ENCODE measurements around the gene CEP89. TPM values are rescaled to one million over a fixed set of nuclear protein-coding genes. Genes with fewer than 3 reads are reported as not detected.

Gene CEP89
- total and polyA plus RNA-seq, 8 donors = 5.7 to 11.0 (median 6.9) TPM

- H3K36me3 ChIP-seq = no peaks in the 10 kb centered on the region
- H3K4me3 ChIP-seq = no peak overlapping the region
- WGBS, 2 donors = 94 to 98% methylated on average over 2 of the region's 2 CpGs
- peak; percentile 26 for FAIRE-seq
- ATAC-seq = no peak
- TF ChIP-seq CTCF (IDR thresholded peaks at IDR 0.05) = no peak
- H3K9me3 ChIP-seq = no peaks in the 10 kb centered on the region
- intact Hi-C loops (cut with DNase I) = no loop called here
- no peaks in the 10 kb centered on the region for H3K27me3 ChIP-seq
- H3K4me1 ChIP-seq = no peaks in the 10 kb centered on the region
- H3K27ac ChIP-seq = no peak overlapping the region
- DNase-seq = no peak
Measured at GRCh38 chr19:32891609-32892008, 80.1 kb downstream of the CEP89 start.

DNA sequence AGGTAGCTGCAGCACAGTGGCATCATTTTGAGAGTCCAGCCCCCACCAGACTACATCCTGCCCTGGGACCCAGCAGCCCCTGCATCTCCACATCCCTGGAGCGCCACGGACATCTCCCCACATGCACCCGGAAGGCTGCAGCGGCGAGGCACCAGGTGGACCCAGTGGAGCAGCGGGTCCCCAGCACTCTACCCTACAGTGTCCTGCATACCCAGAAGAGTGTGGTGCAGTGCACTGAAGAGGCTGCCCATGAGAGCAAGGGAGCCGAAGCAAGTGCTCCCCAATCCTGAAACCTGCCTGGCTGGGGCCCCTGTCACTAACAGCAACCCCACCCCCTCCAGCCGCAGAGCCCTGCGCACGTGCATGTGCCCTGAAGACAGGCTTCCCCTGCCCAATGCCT is 80.9 kb downstream of the CEP89 start:
- FAIRE-seq (no peak), ATAC-seq (no peak)

DNA sequence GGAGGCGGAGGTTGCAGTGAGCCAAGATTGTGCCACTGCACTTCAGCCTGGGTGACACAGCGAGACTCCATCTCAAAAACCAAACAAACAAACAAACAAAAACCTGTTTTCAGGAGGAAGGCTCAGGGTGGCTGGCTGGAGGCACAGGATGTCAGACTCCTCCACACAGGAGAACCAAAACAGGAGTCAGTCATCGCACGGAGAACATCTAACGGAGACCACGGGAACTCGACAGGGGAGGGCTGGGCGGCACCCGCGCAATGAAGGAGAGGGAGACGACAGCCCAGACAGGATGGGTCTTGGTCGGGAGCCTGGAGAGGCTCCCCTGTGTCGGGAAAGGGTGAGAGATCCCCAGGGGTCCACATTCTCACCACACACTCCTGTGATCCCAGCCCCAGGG is 81.4 kb downstream of the CEP89 start:
- ATAC-seq = no peak
- no peak overlapping the region for H3K4me3 ChIP-seq
- no peaks in the 10 kb centered on the region for H3K36me3 ChIP-seq
- no peaks in the 10 kb centered on the region for H3K27me3 ChIP-seq
- WGBS, 2 donors = 97% methylated on average over 13 of the region's 13 CpGs
- no peak for FAIRE-seq
- no peak for DNase-seq
- H3K27ac ChIP-seq = no peak overlapping the region
- no peaks in the 10 kb centered on the region for H3K4me1 ChIP-seq
- intact Hi-C loops (cut with DNase I) = no loop called here
- no peaks in the 10 kb centered on the region for H3K9me3 ChIP-seq
- no peak for TF ChIP-seq CTCF (IDR thresholded peaks at IDR 0.05)

More for the DNA sequence above, 80.9 kb downstream of the CEP89 start:
- no peak overlapping the region for H3K4me3 ChIP-seq
- no peaks in the 10 kb centered on the region for H3K4me1 ChIP-seq
- TF ChIP-seq CTCF (IDR thresholded peaks at IDR 0.05) = no peak
- WGBS, 2 donors = 98 to 100% methylated on average over 10 of the region's 10 CpGs
- DNase-seq = no peak
- no peaks in the 10 kb centered on the region for H3K9me3 ChIP-seq
- intact Hi-C loops (cut with DNase I) = no loop called here
- no peaks in the 10 kb centered on the region for H3K36me3 ChIP-seq
- no peaks in the 10 kb centered on the region for H3K27me3 ChIP-seq
- H3K27ac ChIP-seq = no peak overlapping the region

- ATAC-seq (no peak), FAIRE-seq (no peak), DNase-seq (no peak)
- no peaks in the 10 kb centered on the region for H3K36me3 ChIP-seq
- H3K27ac ChIP-seq = no peak overlapping the region
- no peaks in the 10 kb centered on the region for H3K9me3 ChIP-seq
- TF ChIP-seq CTCF (IDR thresholded peaks at IDR 0.05) = no peak
- no peaks in the 10 kb centered on the region for H3K27me3 ChIP-seq
- 93 to 97% methylated on average over 11 of the region's 11 CpGs for WGBS, 2 donors
- intact Hi-C loops (cut with DNase I) = no loop called here
- no peak overlapping the region for H3K4me3 ChIP-seq
- no peaks in the 10 kb centered on the region for H3K4me1 ChIP-seq
Measured at GRCh38 chr19:32889137-32889934, 82.4 kb downstream of the CEP89 start.

DNA sequence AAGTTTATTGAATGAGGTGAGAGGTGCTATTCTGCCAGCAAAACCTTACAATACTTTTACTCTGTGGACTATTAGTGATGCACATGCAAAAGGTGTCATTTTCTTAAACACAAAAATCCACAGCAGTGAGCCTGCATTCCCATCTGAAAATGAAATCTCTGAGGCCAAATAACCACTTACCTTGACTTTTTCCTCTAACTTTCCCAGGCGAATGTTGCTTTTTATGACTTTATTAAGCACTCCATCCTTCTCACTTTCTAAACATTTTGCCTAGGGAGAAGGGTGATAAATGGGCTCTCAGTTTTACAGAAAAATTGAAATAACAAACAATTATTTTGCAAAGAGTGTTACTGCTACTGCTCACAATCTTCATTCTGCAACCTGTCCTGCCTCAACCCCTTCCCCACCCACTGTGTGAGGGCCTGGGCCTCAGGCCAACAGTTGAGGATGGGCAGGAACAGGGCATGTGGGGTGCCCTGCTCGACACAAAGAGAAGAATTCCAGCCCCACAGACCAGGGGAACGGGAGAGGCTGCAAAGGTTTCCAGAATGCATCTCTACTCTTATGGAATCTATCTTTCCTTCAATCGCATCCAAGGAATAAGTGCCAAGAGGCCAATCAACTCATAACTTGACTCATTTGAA is 84.1 kb downstream of the CEP89 start:
- Histone ChIP-seq H3K4me1 (no peaks in the 10 kb centered on the region), H3K36me3 (no peaks in the 10 kb centered on the region), H3K27ac (no peak overlapping the region), H3K9me3 (no peaks in the 10 kb centered on the region), H3K4me3 (no peak overlapping the region), H3K27me3 (no peaks in the 10 kb centered on the region)
- no peak for ATAC-seq
- TF ChIP-seq CTCF (IDR thresholded peaks at IDR 0.05) = no peak
- 91 to 97% methylated on average over 4 of the region's 4 CpGs for WGBS, 2 donors
- FAIRE-seq = no peak
- intact Hi-C loops (cut with DNase I) = no loop called here
- no peak for DNase-seq
